ENCODE measurements around the gene CLDN6. TPM values are rescaled to one million over a fixed set of nuclear protein-coding genes. Genes with fewer than 3 reads are reported as not detected.

The CLDN6 gene
- total and polyA plus RNA-seq, 4 experiments from 2014 or later, result not detected

GRCh38 chr16:2966043-2966807 is 51.8 kb downstream of the CLDN6 start:
- H3K4me1 ChIP-seq (ENCODE audit: insufficient read depth, low read length), result peaks cover 69% of the 10 kb centered on the region
- H3K27ac Mint-ChIP-seq, result no peak overlapping the region
- DNase-seq, result peak in 1 of 5 donors; percentile 25
- ChIA-PET POLR2A (ENCODE audit: partially characterized antibody) (interaction anchor here (1.3 to 6.8 kb wide), 2 partner anchors 10 to 16 kb away, joined by 3 to 49 read pairs; partner anchors contain the start of gene PKMYT1), CTCF (ENCODE audit: partially characterized antibody) (interaction anchor here (0.9 to 1.2 kb wide), 2 partner anchors 17 to 34 kb away, joined by 3 read pairs; no protein-coding TSS in a partner anchor)
- H3K27me3 ChIP-seq (ENCODE audit: insufficient read depth, low read length), result peaks cover 27% of the 10 kb centered on the region
- H3K4me1 Mint-ChIP-seq, result peaks cover 9 to 41% (median 29%) of the 10 kb centered on the region in 4 donors
- no peak overlapping the region for H3K4me3 ChIP-seq (ENCODE audit: low read length in 2 of 2)
- H3K9me3 Mint-ChIP-seq, result peaks cover 0 to 3% (median 0%) of the 10 kb centered on the region in 8 donors
- intact Hi-C loops (cut with micrococcal nuclease), result loop anchor here (5.0 kb wide), 1 partner anchor 84 kb away; the partner anchor contains the start of gene FLYWCH2
- no peak overlapping the region for H3K27ac ChIP-seq (ENCODE audit: low read depth, low read length)
- H3K9me3 ChIP-seq (ENCODE audit: control insufficient read depth in 1 of 2, low read length in 2 of 2), result no peaks in the 10 kb centered on the region
- no peaks in the 10 kb centered on the region for H3K36me3 ChIP-seq (ENCODE audit: insufficient read depth, low read length)
- peaks cover 15 to 20% of the 10 kb centered on the region in 2 donors for H3K27me3 Mint-ChIP-seq
- peak overlapping the region in 1 of 8 donors; percentile 29 for H3K4me3 Mint-ChIP-seq
- H3K36me3 Mint-ChIP-seq, result no peaks in the 10 kb centered on the region

Other genes starting within 250 kb of the CLDN6 start
- gene ELOB, start 240.9 kb downstream of the CLDN6 start, total RNA-seq, result 10 to 100 TPM; 83.0 to 86.8 TPM
- gene ELOB, start 240.9 kb downstream of the CLDN6 start, polyA plus RNA-seq, result 100 to 1,000 TPM; 268 to 270 TPM
- not detected for gene PRSS33, start 230.6 kb downstream of the CLDN6 start, total RNA-seq
- not detected for gene PRSS33, start 230.6 kb downstream of the CLDN6 start, polyA plus RNA-seq
- not detected for gene PRSS41, start 219.7 kb downstream of the CLDN6 start, total RNA-seq
- not detected for gene PRSS41, start 219.7 kb downstream of the CLDN6 start, polyA plus RNA-seq
- 1 to 10 TPM in 1 of 2 experiments, under 1 TPM in 1; 0.96 to 2.6 TPM for gene PRSS21, start 200.9 kb downstream of the CLDN6 start, total RNA-seq
- gene PRSS21, start 200.9 kb downstream of the CLDN6 start, polyA plus RNA-seq, result 10 to 100 TPM in 1 of 2 donors, 1 to 10 TPM in 1; 6.2 to 11.5 TPM
- not detected for gene ZG16B, start 187.9 kb downstream of the CLDN6 start, total RNA-seq
- gene ZG16B, start 187.9 kb downstream of the CLDN6 start, polyA plus RNA-seq, result under 1 TPM in 1 of 2 donors, not detected in 1; 0.79 TPM
- gene PRSS22, start 160.0 kb downstream of the CLDN6 start, total RNA-seq, result under 1 TPM in 1 of 2 experiments, not detected in 1; 0.39 TPM
- under 1 TPM in 1 of 2 donors, not detected in 1; 0.42 TPM for gene PRSS22, start 160.0 kb downstream of the CLDN6 start, polyA plus RNA-seq
- 10 to 100 TPM; 24.1 to 27.1 TPM for gene FLYWCH2, start 135.0 kb downstream of the CLDN6 start, total RNA-seq
- gene FLYWCH2, start 135.0 kb downstream of the CLDN6 start, polyA plus RNA-seq, result 10 to 100 TPM; 21.1 to 23.3 TPM
- 100 to 1,000 TPM; 121 to 123 TPM for gene FLYWCH1, start 106.3 kb downstream of the CLDN6 start, total RNA-seq
- gene FLYWCH1, start 106.3 kb downstream of the CLDN6 start, polyA plus RNA-seq, result 10 to 100 TPM in 1 of 2 donors, 1 to 10 TPM in 1; 7.1 to 21.2 TPM
- not detected for gene KREMEN2, start 53.9 kb downstream of the CLDN6 start, total RNA-seq
- gene KREMEN2, start 53.9 kb downstream of the CLDN6 start, polyA plus RNA-seq, result not detected
- 1 to 10 TPM; 1.5 to 1.7 TPM for gene PAQR4, start 48.8 kb downstream of the CLDN6 start, total RNA-seq
- under 1 TPM; 0.77 to 0.81 TPM for gene PAQR4, start 48.8 kb downstream of the CLDN6 start, polyA plus RNA-seq
- under 1 TPM in 1 of 2 experiments, not detected in 1; 0.79 TPM for gene PKMYT1, start 37.7 kb downstream of the CLDN6 start, total RNA-seq
- not detected for gene PKMYT1, start 37.7 kb downstream of the CLDN6 start, polyA plus RNA-seq
- not detected for gene CLDN9, start 5.3 kb downstream of the CLDN6 start, total RNA-seq
- gene CLDN9, start 5.3 kb downstream of the CLDN6 start, polyA plus RNA-seq, result not detected
- gene TNFRSF12A, start 2.2 kb upstream of the CLDN6 start, total RNA-seq, result 1 to 10 TPM in 1 of 2 experiments, under 1 TPM in 1; 0.73 to 1.0 TPM
- under 1 TPM; 0.33 to 0.44 TPM for gene TNFRSF12A, start 2.2 kb upstream of the CLDN6 start, polyA plus RNA-seq
- 10 to 100 TPM; 16.0 to 18.0 TPM for gene HCFC1R1, start 5.8 kb upstream of the CLDN6 start, total RNA-seq
- 10 to 100 TPM; 18.5 to 23.8 TPM for gene HCFC1R1, start 5.8 kb upstream of the CLDN6 start, polyA plus RNA-seq
- gene THOC6, start 5.9 kb upstream of the CLDN6 start, total RNA-seq, result 10 to 100 TPM; 18.4 to 22.5 TPM
- 10 to 100 TPM; 41.4 to 48.8 TPM for gene THOC6, start 5.9 kb upstream of the CLDN6 start, polyA plus RNA-seq
- not detected for gene BICDL2, start 18.8 kb upstream of the CLDN6 start, total RNA-seq
- not detected for gene BICDL2, start 18.8 kb upstream of the CLDN6 start, polyA plus RNA-seq
- 1 to 10 TPM; 2.9 to 3.0 TPM for gene MMP25, start 28.4 kb upstream of the CLDN6 start, total RNA-seq
- under 1 TPM; 0.52 to 0.91 TPM for gene MMP25, start 28.4 kb upstream of the CLDN6 start, polyA plus RNA-seq
- 100 to 1,000 TPM; 752 to 810 TPM for gene IL32, start 47.5 kb upstream of the CLDN6 start, total RNA-seq
- 1,000 to 10,000 TPM; 3,111 to 3,174 TPM for gene IL32, start 47.5 kb upstream of the CLDN6 start, polyA plus RNA-seq
- gene ZSCAN10, start 81.1 kb upstream of the CLDN6 start, total RNA-seq, result under 1 TPM in 1 of 2 experiments, not detected in 1; 0.15 TPM
- gene ZSCAN10, start 81.1 kb upstream of the CLDN6 start, polyA plus RNA-seq, result not detected
- gene ZNF205, start 94.4 kb upstream of the CLDN6 start, total RNA-seq, result not detected
- under 1 TPM in 1 of 2 donors, not detected in 1; 0.20 TPM for gene ZNF205, start 94.4 kb upstream of the CLDN6 start, polyA plus RNA-seq
- 10 to 100 TPM; 14.1 to 14.5 TPM for gene ZNF213, start 116.8 kb upstream of the CLDN6 start, total RNA-seq
- 1 to 10 TPM in 1 of 2 donors, under 1 TPM in 1; 0.67 to 3.2 TPM for gene ZNF213, start 116.8 kb upstream of the CLDN6 start, polyA plus RNA-seq
- gene OR1F1, start 170.0 kb upstream of the CLDN6 start, total RNA-seq, result under 1 TPM; 0.49 to 0.97 TPM
- not detected for gene OR1F1, start 170.0 kb upstream of the CLDN6 start, polyA plus RNA-seq
- gene ZNF200, start 217.0 kb upstream of the CLDN6 start, total RNA-seq, result 10 to 100 TPM; 27.7 to 29.2 TPM
- 10 to 100 TPM in 1 of 2 donors, 1 to 10 TPM in 1; 6.7 to 11.6 TPM for gene ZNF200, start 217.0 kb upstream of the CLDN6 start, polyA plus RNA-seq
- under 1 TPM; 0.35 to 0.42 TPM for gene MEFV, start 238.4 kb upstream of the CLDN6 start, total RNA-seq
- gene MEFV, start 238.4 kb upstream of the CLDN6 start, polyA plus RNA-seq, result under 1 TPM in 1 of 2 donors, not detected in 1; 0.05 TPM